HCEC 1CT (cell line): Measurements from ENCODE around the gene ULK4.
A peak's percentile ranks its signal among the peaks of the same experiment; 100 is the strongest.
"Not testable (repeated sequence)": the region's sequence is repeated elsewhere in the genome, so short reads cannot be mapped to it uniquely, and the experiment has no call there.

Experiments
- DNase-seq: peaks from one replicate; pipeline ENCODE4 v3.0.0-alpha.2; 2017

ULK4 gene

DNA sequence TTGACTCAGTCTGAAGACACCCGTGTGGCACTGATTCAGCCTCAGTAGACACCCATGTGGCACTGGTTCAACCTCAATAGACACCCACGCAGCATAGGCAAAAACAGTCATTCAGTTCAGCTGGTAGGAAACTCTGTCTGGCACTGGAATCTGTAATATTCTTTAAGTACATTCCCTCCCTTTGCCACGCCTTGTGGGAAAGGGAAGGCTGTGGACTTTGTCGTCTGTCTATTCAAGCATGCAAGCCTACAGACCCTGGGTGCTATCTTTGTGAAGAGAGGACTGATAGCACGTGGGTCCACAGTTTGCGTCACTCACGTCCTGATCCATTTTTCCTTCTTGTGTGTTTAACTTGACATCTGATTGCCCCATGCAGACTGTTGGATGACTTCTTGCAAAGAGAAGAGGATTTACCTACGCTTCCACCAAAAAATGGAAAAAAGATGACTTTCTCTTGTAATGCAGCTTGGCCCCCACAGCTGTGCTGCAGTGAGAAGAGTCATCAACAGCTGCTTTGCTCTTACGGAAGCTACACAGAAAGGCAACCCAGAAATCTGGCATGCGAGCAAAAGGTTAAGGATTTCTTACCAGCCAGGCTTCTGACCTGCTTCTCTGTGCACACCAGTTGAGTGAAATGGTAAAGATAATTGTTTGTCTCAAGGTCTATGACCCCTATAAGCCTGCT is 278.1 kb downstream of the ULK4 start:
- DNase-seq, result peak; percentile 56

DNA sequence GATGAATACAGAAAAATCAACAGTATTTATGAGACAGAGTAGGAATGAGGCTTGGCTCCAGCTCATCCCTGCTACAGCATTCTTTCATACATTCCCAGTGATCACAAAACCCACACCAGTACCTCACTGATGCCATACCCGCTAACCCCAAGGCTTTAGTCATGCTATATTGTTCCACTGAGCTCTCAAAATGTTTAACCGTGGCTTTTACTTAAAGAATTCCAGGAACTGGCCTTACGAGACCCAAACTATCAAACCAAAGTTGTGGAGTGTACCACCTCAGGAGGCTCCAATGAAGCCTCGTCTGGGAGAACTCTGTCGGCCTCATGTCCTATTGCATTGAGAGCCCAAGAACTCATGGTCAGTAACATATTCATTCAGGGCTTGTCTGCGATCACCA is 278.9 kb downstream of the ULK4 start:
- peak; percentile 88 for DNase-seq

DNA sequence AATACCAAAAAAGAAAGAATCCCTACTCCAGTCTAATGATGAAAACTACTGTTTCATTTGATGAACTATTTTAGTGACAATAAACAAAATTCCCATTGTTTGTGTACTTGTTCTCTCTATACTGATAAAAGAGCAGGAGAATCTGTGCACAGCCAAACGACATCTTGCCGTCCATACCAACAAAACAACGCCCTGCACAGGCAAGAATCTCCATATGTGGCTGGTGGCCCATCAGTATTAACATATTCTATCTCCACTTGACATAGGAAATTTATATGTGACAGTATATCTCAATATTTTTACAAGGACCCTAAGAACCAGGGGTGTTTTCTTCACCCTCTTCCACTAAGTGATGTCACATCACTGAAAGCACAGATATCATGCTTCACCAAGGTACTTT is 279.5 kb downstream of the ULK4 start:
- DNase-seq, result no peak

DNA sequence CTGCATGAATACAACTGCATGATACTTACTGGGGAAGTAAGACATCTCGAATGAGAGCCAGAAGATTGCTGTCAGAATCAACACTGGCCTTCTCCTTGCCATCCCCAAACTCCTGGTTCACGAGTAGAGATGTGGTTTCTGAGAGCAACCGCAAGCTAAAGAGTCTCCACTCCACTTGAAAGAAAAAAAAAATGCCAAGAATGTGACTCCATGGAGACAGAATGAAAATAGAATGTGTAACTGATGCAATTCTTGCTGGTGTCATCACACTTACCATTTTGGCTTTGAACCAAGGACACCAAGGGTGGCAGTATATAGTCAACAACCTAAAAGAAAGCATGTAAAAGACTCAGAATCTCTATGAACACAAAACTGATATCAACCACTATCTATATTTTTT is 280.4 kb downstream of the ULK4 start:
- DNase-seq, result peak; percentile 91

DNA sequence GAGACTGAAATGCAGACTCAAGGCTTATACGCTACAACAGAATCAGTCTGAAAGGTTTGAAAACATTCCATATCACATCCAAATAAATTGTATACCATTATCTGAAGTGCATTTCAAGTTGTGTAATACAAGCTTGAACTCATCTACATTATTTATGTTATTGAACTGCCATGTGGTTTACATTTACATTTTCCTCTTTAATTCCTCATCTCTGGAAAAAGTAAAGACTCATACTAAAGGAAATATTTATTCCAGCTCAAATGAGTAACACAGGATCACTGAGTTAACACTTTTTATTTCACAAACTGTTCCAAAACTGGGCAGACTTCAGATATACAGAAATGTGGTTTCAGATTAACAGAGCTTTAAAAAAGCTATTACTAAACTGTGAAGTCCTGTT is 282.5 kb downstream of the ULK4 start:
- peak; percentile 35 for DNase-seq

DNA sequence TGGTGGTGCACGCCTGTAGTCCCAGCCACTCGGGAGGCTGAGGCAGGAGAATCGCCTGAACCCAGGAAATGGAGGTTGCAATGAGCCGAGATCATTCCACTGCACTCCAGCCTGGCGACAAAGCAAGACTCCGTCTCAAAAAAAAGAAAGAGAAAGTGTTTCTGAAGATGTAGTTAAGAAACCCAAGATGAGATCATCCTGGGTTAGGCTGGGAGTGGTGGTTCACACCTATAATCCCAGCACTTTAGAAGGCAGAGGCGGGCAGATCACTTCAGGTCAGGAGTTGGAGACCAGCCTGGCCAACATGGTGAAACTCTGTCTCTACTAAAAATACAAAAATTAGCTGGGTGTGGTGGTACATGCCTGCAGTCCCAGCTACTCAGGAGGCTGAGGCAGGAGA is 286.8 kb downstream of the ULK4 start:
- DNase-seq, result not testable (repeated sequence)

DNA sequence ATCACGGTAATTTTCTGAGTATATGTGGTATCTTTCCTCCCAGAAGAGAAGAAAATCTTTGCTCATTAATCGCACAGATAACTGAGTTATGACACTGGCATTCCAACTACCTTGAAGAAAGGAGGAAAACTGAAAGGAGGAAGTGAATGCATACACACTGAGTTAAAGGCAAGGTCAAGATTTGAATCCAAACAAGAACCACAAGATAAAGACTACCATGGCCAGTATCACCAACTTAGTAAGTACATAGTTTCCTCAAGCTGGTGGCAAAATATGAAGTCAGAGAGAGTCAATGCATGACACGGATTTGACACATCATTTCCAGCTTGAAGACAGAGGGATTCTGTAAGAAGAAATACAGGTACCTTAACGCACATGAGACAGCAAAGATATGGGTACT is 287.5 kb downstream of the ULK4 start:
- DNase-seq, result no peak

DNA sequence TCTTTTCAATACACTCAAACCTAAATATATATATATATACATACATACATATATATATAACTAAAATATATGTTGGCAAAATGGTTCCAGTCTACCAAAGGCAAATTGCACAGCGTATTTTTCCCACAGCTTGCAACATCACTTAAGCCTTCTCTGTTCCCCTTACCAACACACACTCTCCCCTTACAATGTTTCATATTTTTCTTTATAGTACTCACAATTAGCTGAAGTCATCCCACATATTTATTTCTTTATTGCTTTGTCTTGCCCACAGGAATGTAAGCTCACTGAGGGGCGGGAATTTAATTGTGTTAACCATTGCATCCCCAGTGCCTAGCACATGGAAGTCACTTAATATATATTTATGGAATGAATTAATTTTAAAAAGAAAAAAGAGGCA is 288.3 kb downstream of the ULK4 start:
- peak; percentile 59 for DNase-seq

DNA sequence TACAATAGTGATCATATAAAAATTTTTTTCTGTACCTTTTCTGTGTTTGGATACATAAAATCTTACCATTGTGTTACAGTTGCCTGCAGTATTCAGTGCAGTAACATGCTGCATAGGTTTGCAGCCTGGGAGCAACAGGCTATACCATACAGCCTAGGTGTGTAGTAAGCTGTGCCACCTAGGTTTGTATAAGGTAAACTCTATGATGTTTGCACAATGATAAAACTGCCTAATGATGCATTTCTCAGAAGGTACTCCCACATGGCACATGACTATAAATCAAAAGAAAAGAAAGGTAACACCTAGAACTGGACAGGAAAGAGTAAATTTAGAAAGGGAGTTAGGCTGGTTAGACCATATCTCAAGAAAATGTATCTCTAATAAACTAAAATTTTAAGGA is 293.5 kb downstream of the ULK4 start:
- no peak for DNase-seq

DNA sequence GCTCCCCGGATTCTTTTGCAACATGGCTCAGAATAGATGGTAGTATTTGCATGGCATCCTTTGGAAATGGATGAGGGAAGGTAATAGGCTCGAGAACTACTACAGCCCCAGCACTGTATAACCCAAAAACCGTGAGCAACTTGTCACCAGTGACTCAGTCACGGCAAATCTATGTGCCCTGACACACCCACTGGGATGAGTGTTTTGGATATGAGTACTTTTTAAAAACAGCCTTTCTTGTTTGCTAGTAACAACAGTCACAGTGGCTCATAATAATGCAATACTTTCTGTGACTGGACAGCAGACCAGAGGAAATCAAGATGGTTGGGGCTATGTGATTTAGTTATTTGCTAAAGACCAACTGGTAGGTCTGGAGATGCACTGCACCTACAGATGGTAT is 299.6 kb downstream of the ULK4 start:
- peak; percentile 55 for DNase-seq

DNA sequence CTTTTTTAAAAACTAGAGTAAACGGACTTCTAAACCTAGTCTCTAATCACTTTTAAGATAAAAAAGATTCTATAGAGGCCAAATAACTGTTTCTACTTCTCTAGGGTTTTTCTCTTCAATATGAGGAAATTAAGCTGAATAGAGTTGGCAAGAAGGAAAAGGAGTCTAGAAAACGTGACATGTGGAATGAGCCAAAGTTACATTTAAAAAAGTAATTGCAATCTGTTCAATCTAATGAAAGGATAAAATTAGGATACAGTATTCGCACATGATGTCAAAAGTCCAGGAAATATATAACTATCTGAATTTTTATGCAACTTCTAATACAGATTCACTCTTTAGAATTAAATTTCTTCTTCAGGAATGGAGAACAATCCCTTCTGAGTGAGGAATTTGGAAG is 300.1 kb downstream of the ULK4 start:
- DNase-seq, result no peak

DNA sequence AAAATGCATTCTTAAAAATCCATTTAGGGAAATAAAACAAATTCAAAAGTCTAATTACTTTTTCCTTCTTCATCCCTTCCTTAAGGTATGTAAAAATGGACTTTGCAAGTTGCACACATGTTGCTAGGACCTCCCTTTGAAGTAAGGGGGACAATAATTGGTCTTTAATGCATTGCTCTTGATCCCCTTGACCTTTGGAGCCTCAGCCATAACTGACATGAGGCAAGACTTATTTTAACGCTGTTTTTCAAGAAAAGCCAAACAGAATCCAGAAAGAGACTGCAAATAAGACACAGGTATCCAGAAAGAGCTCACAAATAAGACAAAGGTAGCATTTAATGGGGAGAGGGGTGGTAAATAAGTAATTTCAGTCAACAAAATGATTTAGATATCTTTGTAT is 301.4 kb downstream of the ULK4 start:
- DNase-seq, result no peak

DNA sequence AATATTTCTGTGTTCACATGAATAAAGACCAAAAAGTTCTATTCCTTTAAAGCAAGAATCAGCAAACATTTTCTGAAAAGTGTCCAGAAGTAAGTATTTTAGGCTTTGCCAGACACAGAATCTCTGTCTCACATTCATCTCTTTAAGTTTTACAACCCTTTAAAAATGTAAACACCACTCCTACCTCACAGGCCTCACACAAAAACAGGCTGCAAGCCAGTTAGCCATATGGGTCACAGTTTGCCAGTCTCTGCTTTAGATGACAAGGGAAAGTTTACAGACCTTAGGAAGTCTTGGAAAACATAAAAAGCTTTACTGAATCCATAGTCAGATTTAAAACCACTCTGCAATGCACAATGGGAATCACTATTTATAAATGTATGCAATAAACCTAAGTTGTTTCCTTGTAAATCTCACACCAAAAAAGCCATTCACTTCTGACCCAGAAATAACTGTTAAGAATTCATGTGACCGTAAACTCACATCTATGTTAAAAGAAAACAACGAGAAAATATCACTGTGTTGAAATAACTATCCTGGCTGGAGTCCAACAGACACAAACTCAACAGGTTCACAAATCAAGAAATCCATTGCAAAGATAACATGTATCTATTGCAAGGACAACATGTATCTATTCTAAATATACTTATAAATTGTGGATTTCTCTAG is 308.2 kb downstream of the ULK4 start:
- no peak for DNase-seq

DNA sequence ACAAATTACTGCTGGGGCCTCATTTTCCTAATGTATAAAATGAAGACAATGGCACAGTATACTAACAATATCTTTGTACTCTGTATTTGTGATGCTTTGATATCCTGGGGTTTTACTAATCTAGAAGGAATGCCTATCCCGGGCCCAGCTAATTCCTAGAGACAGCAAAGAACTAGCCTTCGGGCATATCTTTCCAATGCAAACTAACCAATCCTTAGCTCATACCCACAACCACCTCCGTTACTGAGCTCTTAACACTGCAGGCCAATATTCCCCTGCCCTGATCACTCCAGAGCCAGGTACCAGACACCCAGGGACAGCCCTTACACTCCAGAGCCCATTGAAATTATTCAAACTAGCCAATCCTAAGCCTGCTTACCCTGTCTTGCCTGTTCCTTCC is 309.0 kb downstream of the ULK4 start:
- DNase-seq, result no peak

DNA sequence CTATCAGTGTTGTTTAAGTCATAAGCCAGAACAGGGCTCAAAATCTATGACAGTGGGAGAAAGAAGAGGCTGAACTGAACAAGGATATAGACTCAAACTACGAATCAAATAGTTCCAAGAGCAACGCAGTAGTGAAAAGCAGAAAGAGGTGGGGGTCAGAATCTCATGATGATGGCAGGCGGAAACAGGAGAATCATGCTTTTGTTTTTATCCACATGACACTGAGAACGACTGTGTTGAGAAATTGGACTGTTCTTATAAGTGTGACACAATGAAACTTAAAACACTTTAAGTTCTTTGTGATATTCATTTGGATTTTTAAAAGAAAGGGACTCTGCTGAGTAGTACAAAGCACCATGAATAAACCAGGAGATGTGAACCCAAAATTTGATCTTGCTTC is 309.4 kb downstream of the ULK4 start:
- DNase-seq, result no peak

DNA sequence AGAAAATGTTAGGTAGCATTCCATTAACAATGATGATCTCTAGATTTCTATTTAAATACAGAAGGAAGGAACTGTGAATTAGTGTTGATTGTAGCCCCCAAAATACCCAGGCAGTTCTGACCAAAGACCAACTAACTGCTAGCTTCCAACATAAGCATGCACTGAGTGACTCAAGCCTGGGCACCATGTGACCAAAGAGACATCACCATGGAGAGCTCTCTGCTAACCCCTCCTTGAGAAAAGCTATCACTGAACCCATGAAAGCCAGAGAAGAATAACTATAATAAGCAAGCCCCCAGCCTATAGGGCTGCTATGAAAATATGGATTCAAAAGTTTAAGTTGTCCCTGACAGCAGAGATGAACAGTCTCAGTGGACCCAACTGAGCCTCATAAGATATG is 310.2 kb downstream of the ULK4 start:
- no peak for DNase-seq

DNA sequence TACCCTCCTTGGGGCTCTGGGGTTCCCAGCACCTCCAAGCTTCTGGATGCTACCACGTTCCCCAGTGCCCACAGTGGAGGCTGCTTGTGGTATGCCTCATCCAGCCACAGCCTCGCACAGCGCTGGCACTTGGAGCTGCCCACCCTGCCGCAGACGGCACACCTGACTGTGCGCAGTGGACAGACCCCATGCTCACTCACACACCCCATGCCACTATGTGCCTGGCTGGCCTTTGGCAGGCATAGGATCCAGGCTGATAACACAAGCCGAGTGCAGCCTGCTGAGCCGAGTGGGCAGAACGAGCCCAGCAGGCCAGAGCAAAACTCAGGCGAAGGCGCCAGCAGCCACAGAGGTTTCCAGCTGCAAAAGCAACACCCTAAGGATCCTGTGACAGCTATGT is 311.5 kb downstream of the ULK4 start:
- DNase-seq, result no peak

DNA sequence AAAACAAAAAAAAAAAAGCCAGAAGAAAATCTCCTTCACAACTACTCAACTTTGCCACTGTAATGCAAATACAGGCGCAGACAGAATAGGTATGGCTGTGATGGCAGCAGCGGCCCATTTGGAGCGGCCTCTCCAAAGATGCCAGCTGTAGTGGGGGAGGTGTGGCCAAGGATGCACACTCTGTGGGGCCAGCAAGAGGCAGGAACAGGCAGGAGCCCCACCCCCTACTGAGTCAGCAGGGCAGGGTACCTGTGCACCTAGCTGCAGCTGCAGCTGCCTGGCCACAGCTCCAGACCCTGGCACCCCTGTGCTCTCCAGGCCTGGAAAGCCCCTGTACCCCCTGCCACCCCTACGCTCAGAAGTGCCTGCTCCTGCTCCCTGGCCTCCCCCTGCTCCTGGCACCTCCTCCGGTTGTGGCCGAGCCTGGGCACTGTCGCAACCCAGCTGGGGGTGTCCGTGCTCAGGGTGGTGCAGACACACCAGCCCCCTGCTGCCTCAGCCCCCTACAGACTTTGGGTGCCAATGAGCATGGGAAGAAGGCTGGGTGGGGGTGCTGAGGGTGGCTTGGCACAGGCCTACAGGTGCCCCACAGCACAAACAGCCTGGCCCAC is 312.7 kb downstream of the ULK4 start:
- DNase-seq, result no peak

DNA sequence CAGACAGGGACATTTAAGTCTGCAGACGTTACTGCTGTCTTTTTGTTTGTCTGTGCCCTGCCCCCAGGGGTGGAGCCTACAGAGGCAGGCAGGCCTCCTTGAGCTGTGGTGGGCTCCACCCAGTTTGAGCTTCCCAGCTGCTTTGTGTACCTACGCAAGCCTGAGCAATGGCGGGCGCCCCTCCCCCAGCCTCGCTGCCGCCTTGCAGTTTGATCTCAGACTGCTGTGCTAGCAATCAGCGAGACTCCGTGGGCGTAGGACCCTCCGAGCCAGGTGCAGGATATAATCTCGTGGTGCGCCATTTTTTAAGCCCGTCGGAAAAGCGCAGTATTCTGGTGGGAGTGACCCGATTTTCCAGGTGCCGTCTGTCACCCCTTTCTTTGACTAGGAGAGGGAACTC is 314.2 kb downstream of the ULK4 start:
- not testable (repeated sequence) for DNase-seq

DNA sequence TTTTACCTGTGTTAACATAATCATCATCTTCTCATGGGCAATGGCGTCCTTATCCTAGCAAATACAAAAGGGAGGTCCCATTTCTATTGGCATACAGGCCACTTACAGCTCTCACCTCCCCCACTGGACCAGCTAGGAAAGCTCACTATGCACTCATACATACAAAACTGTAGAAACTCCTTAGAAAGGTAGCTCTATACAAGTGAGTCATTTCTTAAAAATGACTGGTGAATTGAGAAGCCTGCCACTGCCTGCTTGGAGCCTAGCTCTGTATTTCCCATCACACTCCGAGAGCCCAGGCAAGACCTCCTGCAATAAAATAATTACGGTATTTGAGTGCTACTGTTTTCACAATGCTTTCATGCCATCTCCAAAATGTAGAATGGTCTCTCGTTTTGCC is 321.8 kb downstream of the ULK4 start:
- DNase-seq, result no peak

DNA sequence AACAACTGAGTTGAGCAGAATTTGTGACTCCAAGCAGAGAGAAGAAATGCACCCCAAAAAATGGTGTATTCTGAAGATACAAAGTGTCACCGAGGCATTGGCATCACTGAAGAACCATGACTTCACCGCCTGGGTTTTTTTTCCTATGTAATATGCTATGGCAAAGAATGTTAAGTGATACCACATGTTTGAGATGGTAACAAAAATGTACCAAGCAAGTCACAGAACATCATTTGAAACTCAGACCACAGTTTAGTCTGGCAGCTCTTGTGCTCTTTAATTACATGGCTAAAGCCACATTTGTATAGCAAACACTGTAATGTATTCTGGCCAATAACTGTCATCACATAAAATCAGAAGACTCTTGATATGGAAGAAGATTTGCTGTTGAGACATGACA is 323.5 kb downstream of the ULK4 start:
- no peak for DNase-seq

DNA sequence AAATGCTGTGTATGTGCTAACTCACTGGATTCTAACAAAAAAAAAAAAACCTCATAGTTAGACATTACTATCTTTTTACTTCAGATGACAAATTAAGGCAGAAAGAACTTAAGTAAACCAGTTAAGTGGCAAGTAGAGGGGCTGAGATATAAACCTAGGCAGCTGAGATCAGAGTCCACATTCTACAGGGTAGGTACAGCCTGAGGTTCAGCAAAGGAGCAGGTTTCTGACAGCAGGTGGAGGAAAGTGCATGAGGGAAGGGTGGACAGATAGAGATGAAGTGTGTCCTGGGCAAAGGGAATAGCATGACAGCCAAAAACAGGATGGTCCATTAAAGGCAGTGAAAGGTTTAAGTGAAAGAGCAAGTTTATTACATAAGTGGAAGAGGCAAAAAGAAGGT is 329.2 kb downstream of the ULK4 start:
- DNase-seq, result no peak

DNA sequence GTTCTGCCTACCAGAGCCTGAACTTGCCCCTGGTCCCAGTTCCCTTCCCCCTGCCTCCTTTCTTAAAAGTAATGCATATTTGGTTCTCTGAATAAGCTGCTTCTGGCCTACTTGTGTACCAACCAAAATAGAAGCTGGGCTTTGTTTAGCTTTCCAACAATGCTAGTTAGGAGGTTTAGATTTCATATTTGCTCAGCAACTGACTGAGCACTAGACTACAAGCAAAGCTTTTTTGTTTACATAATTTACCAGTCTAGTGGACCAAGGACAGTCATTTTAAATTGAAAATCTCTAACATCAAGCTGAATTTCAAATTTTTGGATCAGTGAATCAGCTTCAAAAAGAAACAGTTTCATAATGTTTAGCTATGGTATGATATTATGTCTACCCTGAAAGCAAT is 331.2 kb downstream of the ULK4 start:
- DNase-seq, result no peak

DNA sequence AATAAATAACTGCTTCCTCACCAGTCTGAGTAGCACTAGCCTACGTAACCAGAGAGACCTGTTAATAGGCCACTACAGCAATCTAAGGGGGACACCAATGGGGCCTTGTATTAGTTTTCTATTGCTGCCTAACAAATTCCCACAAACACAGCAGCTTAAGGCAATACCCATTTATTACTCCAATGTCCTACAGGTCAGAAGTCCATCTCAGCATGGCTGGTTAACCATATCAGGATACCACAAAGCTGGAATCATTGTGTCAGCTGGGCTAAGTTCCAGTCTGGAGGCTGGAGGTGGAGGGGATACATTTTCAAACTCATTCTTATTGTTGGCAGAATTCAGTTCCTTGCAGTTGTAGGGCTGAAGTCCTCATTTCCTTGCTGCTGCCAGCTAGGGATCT is 331.9 kb downstream of the ULK4 start:
- no peak for DNase-seq

DNA sequence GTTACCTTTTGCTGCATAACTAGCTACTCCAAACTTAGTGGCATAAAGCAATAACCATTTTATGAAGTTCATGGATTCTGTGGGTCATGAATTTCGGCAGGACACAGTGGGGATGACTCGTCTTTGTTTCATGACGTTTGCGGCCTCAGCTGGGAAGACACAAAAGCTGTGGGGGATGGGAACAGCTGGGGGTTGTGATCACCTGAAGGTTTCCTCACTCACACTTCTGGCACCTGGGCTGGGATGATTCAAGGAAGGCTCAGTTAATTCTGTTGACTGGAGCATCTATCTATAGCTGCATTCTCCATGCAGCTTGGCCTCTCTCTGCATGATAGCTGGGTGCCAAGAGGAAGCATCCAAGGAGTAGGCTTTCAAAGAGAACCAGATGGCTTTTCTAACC is 332.8 kb downstream of the ULK4 start:
- no peak for DNase-seq
